ENCODE data around the gene SPRTN. TPM values are rescaled to one million over a fixed set of nuclear protein-coding genes. Genes with fewer than 3 reads are reported as not detected.
"Not testable (repeated sequence)": the region's sequence is repeated elsewhere in the genome, so short reads cannot be mapped to it uniquely, and the experiment has no call there.

The SPRTN gene
- total RNA-seq, 2 experiments from 2014 or later: 6.8 to 7.7 TPM

- peak within 1 kb of the TSS; percentile 99 for H3K27ac Mint-ChIP-seq
- peak; percentile 95 for DNase-seq
- H3K27me3 Mint-ChIP-seq: no peaks in the 10 kb centered on the region
- peaks cover 58% of the 10 kb centered on the region for H3K36me3 Mint-ChIP-seq (ENCODE audit: low read depth)
- H3K4me3 Mint-ChIP-seq: peak within 1 kb of the TSS; percentile 100
- CTCF ChIA-PET: interaction anchor here (0.6 to 2.3 kb wide), 16 partner anchors 17 to 418 kb away, joined by 3 to 9 read pairs (median 3); partner anchors contain the start of gene GNPAT
- H3K4me1 Mint-ChIP-seq (ENCODE audit: low read depth): peaks cover 58% of the 10 kb centered on the region
- H3K9me3 Mint-ChIP-seq: peaks cover 5% of the 10 kb centered on the region
- intact Hi-C loops (cut with micrococcal nuclease): no loop called here
- TF ChIP-seq CTCF (IDR thresholded peaks at IDR 0.05): no peak
- peak; percentile 87 for ATAC-seq
- POLR2A ChIA-PET: interaction anchor here (0.7 to 2.3 kb wide), 8 partner anchors 12 to 288 kb away, joined by 3 to 7 read pairs (median 4); partner anchors contain the start of genes GNPAT and TSNAX
Measured at GRCh38 chr1:231337472-231338269, 422 bp upstream of the SPRTN start, which contains the start of gene EXOC8. Gene EXOC8, minus strand, starts transcription at chr1:231337852. Its CDS starts 107 bp downstream, at chr1:231337745.

- ATAC-seq: no peak
- Mint-ChIP-seq H3K36me3 (ENCODE audit: low read depth) (peaks cover 44% of the 10 kb centered on the region), H3K4me1 (ENCODE audit: low read depth) (peaks cover 41% of the 10 kb centered on the region), H3K27ac (no peak overlapping the region), H3K4me3 (no peak overlapping the region), H3K9me3 (peaks cover under 1% of the 10 kb centered on the region), H3K27me3 (no peaks in the 10 kb centered on the region)
- DNase-seq: no peak
- no peak for TF ChIP-seq CTCF (IDR thresholded peaks at IDR 0.05)
- POLR2A ChIA-PET: no interaction called here
- intact Hi-C loops (cut with micrococcal nuclease): no loop called here
- CTCF ChIA-PET: interaction anchor here (0.9 to 2.3 kb wide), 4 partner anchors 9 to 80 kb away, joined by 3 to 5 read pairs (median 3); no protein-coding TSS in a partner anchor
Measured at GRCh38 chr1:231340328-231341013, 2.4 kb downstream of the SPRTN start.

DNA sequence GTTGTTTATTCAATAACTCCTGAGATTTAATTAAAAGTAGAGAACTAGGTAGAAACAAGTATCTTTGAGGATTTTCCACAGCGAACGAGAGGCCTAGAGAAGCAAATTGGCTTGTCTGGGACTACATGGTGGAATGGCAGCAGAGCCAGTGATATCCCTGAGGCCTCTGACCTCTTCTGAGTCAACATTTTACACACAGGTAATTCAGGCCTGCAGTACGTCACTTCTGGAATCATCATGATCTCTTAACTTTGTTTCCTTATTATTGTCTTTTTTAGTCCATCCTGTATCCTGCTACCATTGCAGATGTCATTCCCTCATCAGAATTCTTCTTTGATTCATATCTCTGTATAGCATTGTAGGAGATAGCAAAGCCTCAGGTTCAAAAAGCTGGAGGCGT is 9.9 kb downstream of the SPRTN start:
- Mint-ChIP-seq H3K36me3 (ENCODE audit: low read depth) (peaks cover 15% of the 10 kb centered on the region), H3K4me1 (ENCODE audit: low read depth) (peaks cover 4% of the 10 kb centered on the region), H3K27me3 (no peaks in the 10 kb centered on the region), H3K4me3 (no peak overlapping the region), H3K9me3 (no peaks in the 10 kb centered on the region), H3K27ac (no peak overlapping the region)
- no peak for TF ChIP-seq CTCF (IDR thresholded peaks at IDR 0.05)
- DNase-seq (no peak), ATAC-seq (no peak)
- POLR2A ChIA-PET: interaction anchor here (1.3 kb wide), 1 partner anchor 9 kb away, joined by 4 read pairs; no protein-coding TSS in a partner anchor
- CTCF ChIA-PET: no interaction called here
- intact Hi-C loops (cut with micrococcal nuclease): no loop called here

DNA sequence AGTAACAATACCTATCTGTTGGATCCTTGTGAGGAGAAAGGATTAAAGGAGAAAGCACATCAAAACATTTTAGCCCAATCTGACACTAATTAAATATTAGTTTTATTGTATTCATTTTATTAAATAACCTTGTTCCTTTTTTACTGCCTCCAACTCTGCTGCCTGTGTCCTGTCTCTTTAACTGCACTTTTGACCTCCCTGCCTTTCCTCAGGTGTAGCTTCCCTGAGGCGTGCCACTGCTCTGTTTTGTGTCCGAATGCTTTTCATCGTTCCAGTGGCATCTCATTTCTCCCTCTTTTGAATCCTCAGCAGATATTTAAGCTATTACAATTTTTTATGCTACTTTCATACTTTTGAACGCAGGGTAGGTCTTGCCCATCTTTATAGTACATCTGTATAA is 10.3 kb downstream of the SPRTN start:
- intact Hi-C loops (cut with micrococcal nuclease): no loop called here
- H3K36me3 Mint-ChIP-seq (ENCODE audit: low read depth): peaks cover 15% of the 10 kb centered on the region
- no peak for TF ChIP-seq CTCF (IDR thresholded peaks at IDR 0.05)
- ChIA-PET CTCF (interaction anchor here (0.8 to 1.3 kb wide), 3 partner anchors 8 to 9 kb away, joined by 3 to 6 read pairs (median 3); no protein-coding TSS in a partner anchor), POLR2A (interaction anchor here (1.3 kb wide), 2 partner anchors 9 to 15 kb away, joined by 3 to 4 read pairs; no protein-coding TSS in a partner anchor)
- DNase-seq (no peak), ATAC-seq (no peak)
- no peaks in the 10 kb centered on the region for H3K27me3 Mint-ChIP-seq
- H3K4me3 Mint-ChIP-seq: no peak overlapping the region
- H3K9me3 Mint-ChIP-seq: no peaks in the 10 kb centered on the region
- H3K4me1 Mint-ChIP-seq (ENCODE audit: low read depth): peaks cover 3% of the 10 kb centered on the region
- H3K27ac Mint-ChIP-seq: no peak overlapping the region

GRCh38 chr1:231348856-231349255 is 10.8 kb downstream of the SPRTN start:
- H3K36me3 Mint-ChIP-seq (ENCODE audit: low read depth): peaks cover 15% of the 10 kb centered on the region
- H3K27ac Mint-ChIP-seq; ATAC-seq; H3K9me3 Mint-ChIP-seq; H3K4me3 Mint-ChIP-seq; DNase-seq; H3K27me3 Mint-ChIP-seq; H3K4me1 Mint-ChIP-seq (ENCODE audit: low read depth); intact Hi-C loops (cut with micrococcal nuclease): not testable (repeated sequence)
- CTCF ChIA-PET: interaction anchor here (0.7 to 1.3 kb wide), 6 partner anchors 8 to 15 kb away, joined by 3 to 6 read pairs (median 3); no protein-coding TSS in a partner anchor
- POLR2A ChIA-PET: interaction anchor here (0.8 to 1.3 kb wide), 4 partner anchors 10 to 263 kb away, joined by 3 to 4 read pairs (median 3); no protein-coding TSS in a partner anchor

All from activated CD8-positive, alpha-beta T cell treated with anti-CD3 and anti-CD28 coated beads for 36 hours (primary cell).